ENCODE measurements around the gene MXI1. TPM values are rescaled to one million over a fixed set of nuclear protein-coding genes. Genes with fewer than 3 reads are reported as not detected.
A peak's percentile ranks its signal among the peaks of the same experiment; 100 is the strongest.

Gene MXI1
- polyA plus RNA-seq (ENCODE audit: insufficient read length in 4 of 4): 10 to 100 TPM; 41.1 to 51.8 (median 45.5) TPM

DNA sequence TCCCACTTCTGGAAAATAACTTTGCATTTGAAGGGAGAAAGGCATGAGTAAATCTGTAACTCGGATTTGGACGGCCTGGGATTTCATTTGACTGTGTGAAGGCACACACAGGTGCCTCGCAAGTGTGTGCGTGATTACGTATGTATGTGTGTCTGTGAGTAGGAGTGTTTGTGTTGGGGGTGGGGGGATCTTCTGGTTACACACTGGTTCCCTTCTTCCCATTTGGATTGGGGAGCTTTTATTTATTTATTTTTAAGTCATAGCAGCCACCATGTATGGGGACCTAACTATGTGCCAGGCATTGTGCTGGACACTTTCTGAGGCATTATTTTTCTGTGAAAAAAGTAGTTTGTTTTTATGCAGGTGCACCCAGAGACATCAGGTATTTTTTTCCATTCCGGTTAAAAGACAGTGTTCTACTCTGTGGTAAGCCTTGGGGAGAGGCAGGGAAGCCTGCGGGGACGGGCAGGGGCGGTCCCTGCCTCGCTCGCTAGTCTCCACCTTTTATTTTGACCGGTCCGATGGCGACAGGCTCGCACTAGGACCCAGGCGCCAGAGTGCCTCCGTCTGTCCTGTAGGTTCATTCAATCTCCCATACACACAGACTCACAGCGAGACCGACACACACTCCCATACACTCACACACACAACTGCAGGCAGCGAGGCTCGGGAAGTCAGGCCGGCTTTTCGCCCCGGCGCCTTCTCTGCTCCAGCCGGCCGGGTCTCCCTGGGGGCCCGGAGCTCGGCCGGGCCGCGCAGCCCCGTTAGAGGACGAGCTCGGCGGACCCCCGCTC, at the start of gene MXI1:
TSS of gene MXI1 (plus strand) at position 595 of the 794 bp plus-strand sequence. CDS start 204 bp downstream, outside the sequence.
- peak; percentile 30 to 70 (median 56) for DNase-seq (ENCODE audit: low read depth in 4 of 4, low spot score in 2 of 4)

DNA sequence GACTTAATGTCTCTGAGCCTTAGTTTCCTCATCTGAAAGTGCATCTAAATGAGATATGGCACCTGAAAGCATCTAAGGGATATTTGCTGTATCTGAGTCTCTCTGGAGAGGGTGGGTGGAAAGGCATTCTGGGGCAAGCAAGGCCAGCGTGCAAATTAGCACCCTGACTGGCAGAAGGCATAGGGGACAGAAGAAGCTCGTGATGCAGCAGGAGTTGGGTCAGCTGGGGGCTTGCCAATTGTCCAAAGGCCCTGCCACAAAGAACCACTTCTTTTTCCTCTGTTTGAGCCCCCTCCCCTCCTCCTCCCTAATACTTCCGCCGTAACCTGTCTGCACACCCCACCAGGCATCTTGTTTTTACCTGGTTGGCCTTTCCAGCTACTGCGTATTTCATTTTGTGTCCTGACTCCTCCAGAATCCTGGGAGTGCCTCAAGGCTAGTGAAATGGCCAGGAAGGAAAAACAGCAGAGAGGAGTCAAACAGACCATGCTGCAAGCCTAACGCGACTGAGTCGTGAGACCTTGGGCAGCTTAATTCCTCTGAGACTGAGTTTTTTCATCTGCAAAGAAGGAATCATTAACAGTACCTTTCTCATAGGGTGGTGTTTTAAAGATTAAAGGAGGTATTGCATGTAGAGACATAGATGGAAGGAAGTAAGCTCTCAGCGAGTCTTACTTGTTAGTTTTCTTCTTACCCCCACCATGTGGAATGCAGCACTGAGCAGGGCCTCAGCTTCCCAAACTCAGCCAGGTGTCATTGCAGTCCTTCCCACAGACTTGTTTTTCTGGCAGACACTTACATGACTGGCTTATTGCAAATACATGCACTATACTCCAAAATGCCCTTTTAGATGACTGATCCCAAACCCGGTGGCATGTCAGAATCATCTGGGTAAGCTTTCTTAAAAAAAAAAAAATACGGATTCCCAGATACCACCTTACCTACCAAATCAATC, 49.1 kb upstream of the MXI1 start:
- no peak for DNase-seq (ENCODE audit: low read depth in 4 of 4, low spot score in 2 of 4)

DNA sequence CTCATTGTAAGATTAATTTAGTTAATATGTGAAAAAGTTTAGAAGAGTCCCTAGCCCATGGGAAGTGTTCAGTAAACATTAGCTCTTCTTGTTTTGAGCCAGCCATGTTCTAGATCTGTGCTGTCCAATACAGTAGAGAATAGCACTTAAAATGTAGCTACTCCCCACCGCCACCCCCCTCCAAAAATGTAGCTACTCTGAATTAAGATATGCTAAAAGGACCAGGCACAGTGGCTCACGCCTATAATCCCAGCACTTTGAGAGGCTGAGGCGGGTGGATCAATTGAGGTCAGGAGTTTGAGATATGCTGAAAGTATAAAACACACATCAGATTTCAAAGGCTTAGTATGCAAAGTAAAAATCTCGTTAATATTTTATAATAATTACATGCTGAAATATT, 47.3 kb upstream of the MXI1 start:
- DNase-seq (ENCODE audit: low read depth in 4 of 4, low spot score in 2 of 4): no peak

DNA sequence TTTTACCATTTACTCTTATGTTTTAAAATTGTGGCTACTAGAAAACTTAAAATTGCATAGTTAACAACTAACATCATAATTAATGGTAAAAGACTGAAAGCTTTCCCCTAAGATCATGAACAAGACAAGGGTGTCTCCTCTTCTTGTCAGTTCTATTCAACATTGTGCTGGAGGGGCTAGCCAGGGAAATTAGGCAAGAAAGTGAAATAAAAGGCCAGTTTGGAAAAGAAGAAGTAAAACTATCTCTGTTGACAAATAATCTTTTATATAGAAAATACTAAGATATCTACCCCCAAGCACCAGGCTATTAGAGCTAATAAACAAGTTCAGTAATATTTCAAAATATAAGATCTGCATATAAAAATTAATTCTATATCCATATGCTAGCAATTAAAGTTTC, 46.9 kb upstream of the MXI1 start:
- no peak for DNase-seq (ENCODE audit: low read depth in 4 of 4, low spot score in 2 of 4)

- DNase-seq (ENCODE audit: low read depth in 4 of 4, low spot score in 2 of 4): no peak
These were observed 44.7 kb upstream of the MXI1 start for GRCh38 chr10:110162741-110163145.

DNA sequence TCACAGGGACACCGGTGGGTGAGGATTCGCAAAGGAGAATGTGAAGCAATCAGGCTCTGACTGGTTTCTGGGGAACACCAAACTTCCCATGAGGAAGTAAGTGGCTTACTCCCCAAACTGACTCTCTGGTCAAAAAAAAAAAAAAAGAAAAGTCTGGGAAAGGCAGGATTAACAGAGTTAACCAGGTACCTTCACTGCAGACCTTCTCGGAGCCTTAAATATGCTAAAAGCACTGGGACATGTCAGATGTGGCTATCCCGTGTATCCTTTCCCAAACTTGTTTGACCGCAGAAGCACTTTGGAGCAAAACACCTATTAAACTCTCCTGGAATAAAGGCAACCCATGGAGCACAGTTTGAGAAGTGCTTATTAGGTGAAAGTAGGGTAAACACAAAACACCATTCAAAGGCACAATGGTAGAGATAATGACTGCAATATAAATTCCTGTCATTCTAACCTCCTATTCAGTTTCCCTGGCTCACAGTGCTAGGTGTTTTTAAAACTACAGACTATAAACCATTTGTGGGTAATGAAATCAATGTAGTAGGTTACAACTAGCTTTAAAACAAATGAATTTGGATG, 44.1 kb upstream of the MXI1 start:
- no peak for DNase-seq (ENCODE audit: low read depth in 4 of 4, low spot score in 2 of 4)

DNA sequence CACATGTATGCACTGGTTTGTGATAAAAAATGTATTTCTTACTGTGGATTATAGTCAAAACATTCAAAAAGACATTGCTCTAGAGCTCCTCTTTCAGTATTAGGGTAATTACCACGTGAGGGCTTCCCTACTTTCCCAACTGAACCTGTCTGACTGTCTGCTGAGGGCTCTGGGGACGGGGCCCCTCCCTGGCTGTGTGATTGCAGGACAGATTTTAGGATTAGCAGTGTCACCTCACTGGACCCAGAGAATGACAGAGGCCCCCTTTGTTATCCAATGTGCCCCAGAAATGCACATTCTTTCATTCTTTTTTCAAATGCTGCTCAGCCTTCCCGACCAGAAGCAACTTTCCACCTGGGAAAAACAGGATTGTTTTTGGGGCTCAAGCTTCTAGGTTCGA, 43.6 kb upstream of the MXI1 start:
- no peak for DNase-seq (ENCODE audit: low read depth in 4 of 4, low spot score in 2 of 4)

DNA sequence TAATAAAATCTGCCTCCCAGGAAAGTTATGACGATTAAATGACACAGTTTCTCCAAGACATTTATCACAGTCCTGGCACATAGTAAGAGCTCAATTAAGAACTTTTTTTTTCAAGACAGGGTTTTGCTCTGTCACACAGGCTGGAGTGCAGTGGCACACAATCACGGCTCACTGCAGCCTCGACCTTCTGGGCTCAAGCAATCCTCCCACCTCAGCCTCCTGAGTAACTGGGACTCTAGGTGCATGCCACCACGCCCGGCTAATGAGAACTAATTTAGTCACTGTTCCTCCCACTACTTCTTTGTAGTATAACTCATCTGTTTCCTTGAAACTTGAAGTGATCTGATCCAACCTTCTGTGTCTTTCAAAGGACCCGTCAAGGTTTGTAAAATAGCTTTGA, 42.2 kb upstream of the MXI1 start:
- no peak for DNase-seq (ENCODE audit: low read depth in 4 of 4, low spot score in 2 of 4)

DNA sequence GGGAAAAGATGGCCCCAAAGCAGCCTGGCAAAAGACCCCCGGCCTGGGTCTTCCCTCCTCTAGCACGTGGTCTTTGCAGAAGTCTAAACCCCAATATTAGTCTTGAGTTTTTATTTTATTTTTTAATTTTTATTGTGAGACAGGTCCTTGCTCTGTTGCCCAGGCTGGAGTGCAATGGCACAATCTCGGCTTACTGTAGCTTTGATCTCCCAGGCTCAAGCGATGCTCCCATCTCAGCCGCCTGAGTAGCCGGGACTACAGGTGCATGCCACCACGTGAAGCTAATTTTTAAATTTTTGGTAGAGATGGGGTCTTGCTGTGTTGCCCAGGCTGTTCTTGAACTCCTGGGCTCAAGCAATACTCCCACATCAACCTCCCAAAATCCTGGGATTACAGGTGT, 40.3 kb upstream of the MXI1 start:
- DNase-seq (ENCODE audit: low read depth in 4 of 4, low spot score in 2 of 4): no peak

GRCh38 chr10:110168601-110169481, 38.6 kb upstream of the MXI1 start:
- peak in 1 of 4 donors; percentile 24 for DNase-seq (ENCODE audit: low read depth in 4 of 4, low spot score in 2 of 4)

DNA sequence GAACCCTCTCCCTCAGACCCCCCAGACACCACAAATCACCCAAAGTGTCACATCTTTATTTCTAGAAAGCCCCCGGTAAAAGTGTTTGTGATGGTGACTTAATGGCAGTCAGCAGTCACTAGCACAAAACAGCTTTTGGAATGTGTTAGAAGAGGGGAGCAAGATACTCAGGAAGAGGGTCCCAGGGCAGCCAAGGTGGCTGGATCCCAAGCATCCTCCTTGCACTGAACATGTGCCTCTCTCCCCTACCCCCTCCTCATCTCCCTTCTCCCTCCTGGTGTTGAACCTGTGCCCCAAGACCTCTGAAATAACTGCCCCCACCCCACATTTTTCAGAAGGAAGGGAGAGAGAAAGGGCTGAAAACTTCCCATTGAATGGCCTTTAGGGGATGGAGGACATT, 37.8 kb upstream of the MXI1 start:
- no peak for DNase-seq (ENCODE audit: low read depth in 4 of 4, low spot score in 2 of 4)

- DNase-seq (ENCODE audit: low read depth in 4 of 4, low spot score in 2 of 4): no peak
These were observed 37.0 kb upstream of the MXI1 start for GRCh38 chr10:110170142-110170971.

DNA sequence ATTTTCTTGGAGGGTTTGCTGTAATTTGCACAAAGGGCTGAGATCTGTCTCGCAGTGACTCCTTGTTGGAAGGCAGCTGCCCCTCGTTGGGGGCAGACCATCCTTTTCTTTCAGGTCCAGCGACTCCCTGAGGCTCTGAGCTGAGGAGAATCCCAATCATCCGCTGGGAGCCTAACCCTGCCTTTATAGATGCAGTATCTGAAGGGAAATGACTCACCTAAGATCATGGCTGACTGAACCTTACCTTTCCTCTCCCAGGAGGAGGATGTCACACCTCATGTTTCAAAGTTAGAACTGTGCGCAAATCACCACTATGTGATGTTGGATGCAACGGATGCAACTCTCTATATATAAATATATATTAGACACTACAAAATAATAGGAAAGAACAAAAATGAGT, 36.4 kb upstream of the MXI1 start:
- no peak for DNase-seq (ENCODE audit: low read depth in 4 of 4, low spot score in 2 of 4)

- no peak for DNase-seq (ENCODE audit: low read depth in 4 of 4, low spot score in 2 of 4)
These were observed 35.2 kb upstream of the MXI1 start for GRCh38 chr10:110172155-110172554.

DNA sequence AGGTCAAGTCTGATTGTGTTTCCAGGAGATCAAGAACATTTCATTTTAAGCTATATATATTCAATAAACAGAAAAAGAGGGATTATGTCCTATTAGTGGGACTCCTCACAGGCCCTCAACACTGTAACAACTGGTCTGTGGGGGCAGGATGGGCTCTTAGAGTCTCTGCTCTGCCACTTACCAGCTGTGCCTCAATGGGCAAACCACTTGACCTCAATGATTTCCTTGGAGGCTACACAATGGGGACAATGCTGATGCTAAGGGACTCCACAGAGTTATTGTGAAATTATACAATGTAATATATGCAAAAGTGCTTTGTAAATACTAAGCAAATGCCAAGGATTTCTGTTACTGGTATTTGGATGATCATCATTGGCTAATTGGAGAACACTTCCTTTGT, 33.2 kb upstream of the MXI1 start:
- DNase-seq (ENCODE audit: low read depth in 4 of 4, low spot score in 2 of 4): no peak

DNA sequence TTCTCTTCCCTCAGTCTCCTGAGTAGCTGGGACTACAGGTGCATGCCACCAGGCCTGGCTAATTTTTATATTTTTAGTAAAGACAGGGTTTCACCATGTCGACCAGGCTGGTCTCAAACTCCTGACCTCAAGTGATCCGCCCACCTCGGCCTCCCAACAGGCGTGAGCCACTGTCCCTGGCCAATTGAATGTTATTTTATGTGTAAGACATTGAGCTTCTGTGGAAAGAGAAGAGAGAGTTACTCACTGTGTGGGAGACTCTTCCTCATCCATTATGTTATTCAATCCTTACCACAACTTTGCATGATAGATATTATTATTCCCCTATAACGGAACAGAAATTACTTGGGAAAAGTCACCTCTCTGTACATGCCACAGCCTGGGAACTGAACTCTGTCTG, 32.6 kb upstream of the MXI1 start:
- DNase-seq (ENCODE audit: low read depth in 4 of 4, low spot score in 2 of 4): no peak

GRCh38 chr10:110175406-110175805, 32.0 kb upstream of the MXI1 start:
- DNase-seq (ENCODE audit: low read depth in 4 of 4, low spot score in 2 of 4): no peak

DNA sequence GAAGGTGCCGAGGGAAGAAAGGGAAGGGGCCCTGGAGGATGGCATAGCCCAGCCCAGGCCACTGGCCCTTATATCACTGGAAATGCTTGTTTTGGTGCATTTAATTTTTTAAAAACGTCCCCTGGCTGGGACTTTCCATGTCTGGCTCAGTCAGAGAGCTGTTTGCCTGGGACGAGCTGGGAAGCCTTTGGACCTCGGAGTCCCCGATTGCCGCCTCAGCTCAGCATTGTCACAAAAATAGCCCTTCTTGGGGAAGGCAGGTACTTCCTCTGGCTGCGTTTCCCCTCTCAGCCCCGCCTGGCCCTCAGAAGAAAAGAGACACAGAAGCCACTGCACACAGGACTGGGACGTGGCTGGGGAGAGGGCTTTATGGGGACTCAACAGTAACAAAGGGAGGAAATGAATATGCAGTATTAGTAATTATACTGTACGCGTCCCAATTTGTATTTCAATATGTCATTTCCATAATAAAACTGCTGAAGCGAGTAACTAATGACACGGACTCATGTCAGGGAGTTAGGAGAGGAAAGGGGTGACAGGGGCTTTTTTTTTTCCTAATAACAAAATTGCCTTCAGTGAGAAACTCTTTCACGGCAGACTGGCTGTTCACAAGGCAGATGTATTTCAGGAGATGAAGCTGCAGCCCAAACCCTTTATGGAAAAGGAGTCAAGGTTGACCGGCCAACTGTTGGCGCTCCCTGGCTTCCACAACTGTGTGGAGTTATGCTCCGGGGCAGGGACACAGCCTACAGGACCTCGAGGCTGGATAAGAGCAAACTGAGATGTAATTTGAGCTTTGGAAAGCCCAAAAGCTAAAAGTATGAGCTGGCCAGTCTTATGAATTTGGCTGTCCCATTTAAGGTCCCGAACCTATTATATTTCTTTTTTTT, 31.0 kb upstream of the MXI1 start:
- DNase-seq (ENCODE audit: low read depth in 4 of 4, low spot score in 2 of 4): no peak
